Hematopoietic multipotent progenitor cell (in vitro differentiated cells): ENCODE results near the gene UBE3C. TPM values are rescaled to one million over a fixed set of nuclear protein-coding genes. Genes with fewer than 3 reads are reported as not detected.
"Not testable (repeated sequence)": the region's sequence is repeated elsewhere in the genome, so short reads cannot be mapped to it uniquely, and the experiment has no call there.

Experiments
- DNase-seq, 3 donors: peaks; one replicate each; pipeline ENCODE4 v3.0.0-alpha.2; 2011 to 2015; ENCODE audit warnings: low read depth in 2 of 3, low spot score in 2 of 3
- total RNA-seq: library from RNA; depleted of rRNA; stranded (reverse); fragments of >200 nt; gene quantifications from one replicate; pipeline ENCODE4 v1.2.3, GENCODE V29; 2012

The UBE3C gene
- total RNA-seq, result 24.8 TPM

GRCh38 chr7:157138424-157139110, at the start of gene UBE3C:
Gene UBE3C (plus strand): TSS chr7:157138926. CDS start chr7:157139273, 347 bp downstream.
- peak; percentile 90 for DNase-seq

- DNase-seq, result no peak
These were observed 49.6 kb upstream of the UBE3C start for GRCh38 chr7:157089100-157089610.

- no peak for DNase-seq
These were observed 48.1 kb upstream of the UBE3C start for GRCh38 chr7:157090485-157091165.

GRCh38 chr7:157096286-157097055, 42.3 kb upstream of the UBE3C start:
- DNase-seq, result no peak

- no peak for DNase-seq
These were observed 41.7 kb upstream of the UBE3C start for GRCh38 chr7:157097056-157097329.

GRCh38 chr7:157097569-157097968, 41.2 kb upstream of the UBE3C start:
- no peak for DNase-seq

GRCh38 chr7:157100005-157100404, 38.7 kb upstream of the UBE3C start:
- not testable (repeated sequence) for DNase-seq

- not testable (repeated sequence) for DNase-seq
These were observed 35.1 kb upstream of the UBE3C start for GRCh38 chr7:157103641-157104040.

GRCh38 chr7:157111311-157111710, 27.4 kb upstream of the UBE3C start:
- DNase-seq, result no peak

GRCh38 chr7:157112706-157113105, 26.0 kb upstream of the UBE3C start:
- DNase-seq, result no peak

GRCh38 chr7:157113607-157114006, 25.1 kb upstream of the UBE3C start:
- no peak for DNase-seq

GRCh38 chr7:157116762-157117161, 22.0 kb upstream of the UBE3C start:
- no peak for DNase-seq

GRCh38 chr7:157117796-157118195, 20.9 kb upstream of the UBE3C start:
- no peak for DNase-seq

- DNase-seq, result no peak
These were observed 18.5 kb upstream of the UBE3C start for GRCh38 chr7:157120181-157120580.

- no peak for DNase-seq
These were observed 17.5 kb upstream of the UBE3C start for GRCh38 chr7:157121184-157121715.

- no peak for DNase-seq
These were observed 15.8 kb upstream of the UBE3C start for GRCh38 chr7:157122800-157123495.

- DNase-seq, result no peak
These were observed 14.0 kb upstream of the UBE3C start for GRCh38 chr7:157124690-157125089.

- no peak for DNase-seq
These were observed 13.1 kb upstream of the UBE3C start for GRCh38 chr7:157125376-157126223.

- DNase-seq, result no peak
These were observed 11.8 kb upstream of the UBE3C start for GRCh38 chr7:157126921-157127320.

GRCh38 chr7:157129200-157129599, 9.5 kb upstream of the UBE3C start:
- no peak for DNase-seq
